Measurements from ENCODE around the gene STARD13. TPM values are rescaled to one million over a fixed set of nuclear protein-coding genes. Genes with fewer than 3 reads are reported as not detected.

The STARD13 gene
- total and polyA plus RNA-seq, 2 donors (not counting 1 experiment from before 2014, with no cell fraction given) = 0.06 to 0.22 TPM

DNA sequence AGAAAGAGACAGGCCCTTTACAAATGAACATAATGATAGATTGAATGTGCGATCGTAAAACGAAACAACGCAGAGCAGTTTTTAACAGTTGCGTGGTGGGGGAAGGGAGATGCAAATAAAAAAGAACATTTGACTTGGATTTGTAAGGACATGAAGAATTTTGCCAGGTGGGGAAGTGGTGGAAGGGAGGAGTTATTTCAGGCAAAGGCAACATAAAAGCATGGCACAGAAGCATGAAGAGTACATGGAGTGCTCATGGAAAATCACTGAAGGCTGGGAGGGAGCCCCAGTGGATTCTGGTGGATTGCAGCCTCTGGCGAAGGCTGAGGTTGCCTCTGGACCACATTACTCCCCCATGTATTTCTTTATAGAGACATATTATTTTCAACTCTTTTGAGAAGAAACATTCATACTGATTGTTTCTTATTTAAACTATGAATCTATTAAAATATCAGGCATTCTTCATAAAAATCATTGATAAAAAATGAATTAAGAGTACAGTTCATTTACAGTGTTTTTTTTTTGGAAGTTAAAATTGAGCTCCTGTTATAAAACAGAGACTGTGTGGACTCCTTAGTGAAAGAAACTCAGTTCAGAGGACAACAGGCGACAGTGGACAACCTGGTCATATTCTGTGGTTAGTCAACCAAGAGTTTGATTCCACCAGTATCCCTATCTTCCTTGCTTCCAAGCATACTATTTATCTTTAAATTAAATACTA lies 57.5 kb downstream of the STARD13 start:
- Mint-ChIP-seq H3K27ac (no peak overlapping the region), H3K9me3 (ENCODE audit: insufficient read depth) (peaks cover 5% of the 10 kb centered on the region), H3K4me3 (no peak overlapping the region), H3K27me3 (peaks cover 4% of the 10 kb centered on the region), H3K4me1 (peaks cover 3% of the 10 kb centered on the region)
- Histone ChIP-seq H4K20me1 (ENCODE audit: control insufficient read depth, insufficient read depth, low read length, poor library complexity, severe bottlenecking) (no peaks in the 10 kb centered on the region), H3K36me3 (replicated peaks in 1 of 2; ENCODE audit: control extremely low read depth in 1 of 2, control insufficient read depth in 1 of 2, extremely low read depth in 1 of 2, insufficient read depth in 2 of 2, low read length in 1 of 2) (no peaks in the 10 kb centered on the region), H3K27ac (ENCODE audit: low read length in 2 of 2) (no peak overlapping the region), H3K79me2 (ENCODE audit: control insufficient read depth, insufficient read depth, low read length) (no peaks in the 10 kb centered on the region), H3K4me3 (ENCODE audit: control extremely low read depth in 1 of 5, extremely low read depth in 1 of 5, insufficient read depth in 1 of 5, low read depth in 2 of 5, low read length in 4 of 5) (no peak overlapping the region), H3K9ac (ENCODE audit: low read length) (no peak overlapping the region), H2AFZ (ENCODE audit: insufficient read depth, low read depth, low read length, poor library complexity, severe bottlenecking) (no peak overlapping the region), H3K27me3 (replicated peaks in 1 of 4; ENCODE audit: control extremely low read depth in 1 of 4, control insufficient read depth in 3 of 4, insufficient read depth in 4 of 4, low read length in 3 of 4) (no peaks in the 10 kb centered on the region), H3K4me1 (ENCODE audit: control insufficient read depth in 2 of 2, insufficient read depth in 2 of 2, low read length in 2 of 2) (no peaks in the 10 kb centered on the region), H3K4me2 (replicated peaks; ENCODE audit: low read depth, low read length, poor library complexity, severe bottlenecking) (no peak overlapping the region), H3K9me3 (ENCODE audit: control extremely low read depth in 1 of 3, control insufficient read depth in 2 of 3, insufficient read depth in 1 of 3, low read length in 2 of 3) (peaks cover 0 to 7% (median 0%) of the 10 kb centered on the region in 3 donors)
- TF ChIP-seq EZH2 (IDR thresholded peaks at IDR 0.05; ENCODE audit: borderline replicate concordance, insufficient read depth, low read depth, low read length, poor library complexity, severe bottlenecking) (no peak), CTCF (IDR thresholded peaks at IDR 0.05) (no peak)
- ChIA-PET CTCF (interaction anchor here (0.6 to 6.1 kb wide), 10 partner anchors 8 to 1942 kb away, joined by 3 to 52 read pairs (median 7); no protein-coding TSS in a partner anchor), POLR2A (no interaction called here)
- intact Hi-C loops (cut with micrococcal nuclease) = loop anchor here (1.0 kb wide), 2 partner anchors 314 to 496 kb away; no protein-coding TSS in a partner anchor
- DNase-seq = no peak
- no peak for ATAC-seq (ENCODE audit: low read depth)
- WGBS (ENCODE audit: insufficient coverage) = 100% methylated on average over 6 of the region's 7 CpGs

- no peak overlapping the region for H3K4me3 Mint-ChIP-seq
- CTCF ChIA-PET = interaction anchor here (0.7 to 1.4 kb wide), 2 partner anchors 19 to 21 kb away, joined by 3 to 4 read pairs; no protein-coding TSS in a partner anchor
- Histone ChIP-seq H3K9ac (ENCODE audit: low read length) (no peak overlapping the region), H3K27me3 (replicated peaks in 1 of 4; ENCODE audit: control extremely low read depth in 1 of 4, control insufficient read depth in 3 of 4, insufficient read depth in 4 of 4, low read length in 3 of 4) (no peaks in the 10 kb centered on the region), H3K4me1 (ENCODE audit: control insufficient read depth in 2 of 2, insufficient read depth in 2 of 2, low read length in 2 of 2) (no peaks in the 10 kb centered on the region), H3K79me2 (ENCODE audit: control insufficient read depth, insufficient read depth, low read length) (no peaks in the 10 kb centered on the region), H4K20me1 (ENCODE audit: control insufficient read depth, insufficient read depth, low read length, poor library complexity, severe bottlenecking) (no peaks in the 10 kb centered on the region), H2AFZ (ENCODE audit: insufficient read depth, low read depth, low read length, poor library complexity, severe bottlenecking) (no peak overlapping the region), H3K9me3 (ENCODE audit: control extremely low read depth in 1 of 3, control insufficient read depth in 2 of 3, insufficient read depth in 1 of 3, low read length in 2 of 3) (no peaks in the 10 kb centered on the region), H3K27ac (ENCODE audit: low read length in 2 of 2) (no peak overlapping the region), H3K4me3 (ENCODE audit: control extremely low read depth in 1 of 5, extremely low read depth in 1 of 5, insufficient read depth in 1 of 5, low read depth in 2 of 5, low read length in 4 of 5) (no peak overlapping the region), H3K4me2 (replicated peaks; ENCODE audit: low read depth, low read length, poor library complexity, severe bottlenecking) (no peak overlapping the region), H3K36me3 (replicated peaks in 1 of 2; ENCODE audit: control extremely low read depth in 1 of 2, control insufficient read depth in 1 of 2, extremely low read depth in 1 of 2, insufficient read depth in 2 of 2, low read length in 1 of 2) (no peaks in the 10 kb centered on the region)
- ATAC-seq (ENCODE audit: low read depth) (no peak), DNase-seq (no peak)
- POLR2A ChIA-PET = interaction anchor here (0.5 kb wide), 1 partner anchor 698 kb away, joined by 3 read pairs; no protein-coding TSS in a partner anchor
- H3K9me3 Mint-ChIP-seq (ENCODE audit: insufficient read depth) = peaks cover 5% of the 10 kb centered on the region
- TF ChIP-seq EZH2 (IDR thresholded peaks at IDR 0.05; ENCODE audit: borderline replicate concordance, insufficient read depth, low read depth, low read length, poor library complexity, severe bottlenecking) (no peak), CTCF (IDR thresholded peaks at IDR 0.05) (no peak)
- peaks cover 3% of the 10 kb centered on the region for H3K4me1 Mint-ChIP-seq
- intact Hi-C loops (cut with micrococcal nuclease) = no loop called here
- WGBS (ENCODE audit: insufficient coverage) = 100% methylated on average over 2 of the region's 3 CpGs
- peaks cover 4% of the 10 kb centered on the region for H3K27me3 Mint-ChIP-seq
- H3K27ac Mint-ChIP-seq = no peak overlapping the region
Measured at GRCh38 chr13:33224686-33225085, 60.9 kb downstream of the STARD13 start.

Data from B cell (primary cell).